GM19043 (cell line): ENCODE results near the gene ENTPD6.
"Not testable (repeated sequence)": the region's sequence is repeated elsewhere in the genome, so short reads cannot be mapped to it uniquely, and the experiment has no call there.

Source experiments
- ATAC-seq: cut with Tn5 transposase; IDR thresholded peaks from one replicate; pipeline ENCODE4 v1.9.1; 2021; ENCODE audit warnings: low read depth; ENCODE audit not compliant: unreplicated experiment

ENTPD6 gene

DNA sequence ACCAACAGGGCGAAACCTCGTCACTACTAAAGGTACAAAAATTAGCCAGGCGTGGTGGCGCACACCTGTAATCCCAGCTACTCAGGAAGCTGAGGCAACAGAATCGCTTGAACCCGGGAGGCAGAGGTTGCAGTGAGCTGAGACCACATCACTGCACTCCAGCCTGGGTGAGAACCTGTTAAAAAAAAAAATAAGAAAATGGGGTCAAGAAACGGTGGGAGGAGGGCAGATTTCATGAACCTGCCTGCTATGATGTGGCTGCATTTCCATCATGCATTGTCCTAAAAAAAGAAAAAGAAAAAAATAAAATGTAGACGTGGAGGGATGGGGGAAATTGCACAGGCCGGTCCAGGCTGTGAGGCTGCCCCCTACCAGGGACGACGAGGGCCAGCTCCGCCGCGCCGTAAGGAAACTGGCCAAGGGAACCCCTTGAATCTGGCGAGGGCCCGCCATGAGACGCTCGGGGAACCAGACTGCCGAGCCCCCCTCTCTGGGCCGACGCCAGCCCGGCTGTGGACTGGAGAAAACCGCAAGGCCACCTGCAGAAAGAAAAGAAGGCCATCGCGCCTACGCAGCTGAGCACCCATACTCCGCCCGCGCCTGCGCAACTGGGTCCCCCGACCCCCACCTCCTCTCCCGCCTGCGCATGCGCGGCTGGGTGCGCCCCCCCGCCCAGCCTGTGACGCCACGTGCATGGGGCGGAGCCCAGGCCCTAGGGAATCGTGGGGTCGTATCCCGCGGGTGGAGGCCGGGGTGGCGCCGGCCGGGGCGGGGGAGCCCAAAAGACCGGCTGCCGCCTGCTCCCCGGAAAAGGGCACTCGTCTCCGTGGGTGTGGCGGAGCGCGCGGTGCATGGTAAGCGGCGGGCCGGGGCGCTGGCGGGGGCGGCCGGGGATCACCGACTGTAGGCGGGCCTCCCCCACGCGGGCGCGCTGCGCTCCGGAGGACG lies at the start of gene ENTPD6:
TSS of gene ENTPD6 (plus strand) at position 699 of the 948 bp plus-strand sequence. CDS start 10,825 bp downstream, outside the sequence.
- peak; percentile 66 for ATAC-seq

DNA sequence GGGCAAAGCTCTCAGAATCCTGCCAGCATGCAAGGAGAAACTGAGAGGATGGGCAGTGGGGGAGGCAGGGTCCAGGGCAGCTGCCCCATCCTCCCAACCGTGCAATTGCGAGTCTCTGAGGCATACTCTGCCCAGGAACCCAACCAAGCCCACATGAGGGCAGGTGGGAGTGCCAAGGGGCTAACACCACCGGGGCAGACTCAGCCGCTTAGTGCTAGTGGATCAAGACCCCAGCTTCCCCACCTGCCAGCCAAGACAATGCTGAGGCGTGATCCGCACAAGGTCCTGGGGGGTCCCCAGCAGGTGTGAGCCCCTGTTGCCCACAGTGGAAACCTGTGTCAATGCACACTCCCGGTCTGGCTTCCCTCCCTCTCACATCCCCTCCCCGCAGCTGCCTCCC lies 48.5 kb upstream of the ENTPD6 start:
- ATAC-seq = no peak

DNA sequence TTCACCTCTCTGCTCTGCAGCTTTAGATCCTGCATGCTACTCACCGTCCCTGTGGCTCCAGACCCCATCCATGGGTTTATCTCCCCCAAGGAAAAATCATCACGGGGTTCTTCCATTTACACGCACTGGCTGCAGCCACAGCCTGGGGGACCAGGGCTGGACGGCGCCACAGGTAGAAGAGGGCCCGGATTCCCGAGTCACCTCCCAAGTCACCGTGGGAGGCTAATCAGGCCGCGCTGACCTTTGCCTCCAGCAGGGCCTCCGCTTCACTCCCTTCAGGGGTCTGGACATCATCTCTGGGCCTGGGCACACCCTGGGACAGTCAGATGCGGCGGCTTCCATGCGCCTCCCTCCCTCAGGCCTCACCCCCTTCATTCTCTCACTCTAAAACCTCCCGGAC lies 47.8 kb upstream of the ENTPD6 start:
- no peak for ATAC-seq

DNA sequence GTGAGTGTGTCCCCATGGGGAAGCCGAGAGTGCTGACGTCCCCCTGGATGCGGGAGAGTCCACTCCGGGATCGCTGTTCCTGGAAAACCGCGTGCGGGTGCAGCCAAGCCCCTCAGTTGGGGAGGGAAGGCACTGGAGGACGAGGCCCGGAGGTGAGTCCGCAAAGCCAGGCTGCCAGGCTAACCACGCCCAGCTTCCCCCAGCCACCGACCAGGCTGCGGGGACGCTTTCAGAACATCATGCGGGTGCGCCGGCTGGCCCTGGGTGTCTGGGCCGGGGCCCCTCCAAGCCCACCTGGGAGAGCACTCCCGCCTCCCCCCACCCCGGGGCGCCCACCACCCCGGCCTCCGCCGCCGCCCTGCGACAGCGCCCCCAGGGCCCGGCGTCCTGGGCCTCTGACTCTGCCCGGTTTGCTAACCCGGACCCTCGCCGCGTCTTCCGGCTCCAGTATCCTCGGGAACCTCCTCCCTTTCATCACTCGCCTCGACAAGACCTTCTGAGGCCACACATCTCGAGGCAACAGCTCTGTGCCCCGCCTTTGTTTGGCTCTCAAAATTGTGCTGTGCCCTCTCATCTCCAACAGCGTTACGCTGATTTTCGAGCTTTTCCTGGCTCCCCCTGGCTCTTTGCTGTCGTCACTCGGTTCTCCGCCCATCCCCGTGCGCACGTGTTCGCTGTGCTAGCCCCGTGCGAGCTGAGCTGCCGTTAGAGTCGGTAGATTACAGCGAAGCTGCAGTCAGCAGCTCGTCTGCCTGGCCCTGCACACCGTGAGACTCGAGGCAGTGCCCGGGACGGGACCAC lies 47.1 kb upstream of the ENTPD6 start:
- ATAC-seq = no peak

DNA sequence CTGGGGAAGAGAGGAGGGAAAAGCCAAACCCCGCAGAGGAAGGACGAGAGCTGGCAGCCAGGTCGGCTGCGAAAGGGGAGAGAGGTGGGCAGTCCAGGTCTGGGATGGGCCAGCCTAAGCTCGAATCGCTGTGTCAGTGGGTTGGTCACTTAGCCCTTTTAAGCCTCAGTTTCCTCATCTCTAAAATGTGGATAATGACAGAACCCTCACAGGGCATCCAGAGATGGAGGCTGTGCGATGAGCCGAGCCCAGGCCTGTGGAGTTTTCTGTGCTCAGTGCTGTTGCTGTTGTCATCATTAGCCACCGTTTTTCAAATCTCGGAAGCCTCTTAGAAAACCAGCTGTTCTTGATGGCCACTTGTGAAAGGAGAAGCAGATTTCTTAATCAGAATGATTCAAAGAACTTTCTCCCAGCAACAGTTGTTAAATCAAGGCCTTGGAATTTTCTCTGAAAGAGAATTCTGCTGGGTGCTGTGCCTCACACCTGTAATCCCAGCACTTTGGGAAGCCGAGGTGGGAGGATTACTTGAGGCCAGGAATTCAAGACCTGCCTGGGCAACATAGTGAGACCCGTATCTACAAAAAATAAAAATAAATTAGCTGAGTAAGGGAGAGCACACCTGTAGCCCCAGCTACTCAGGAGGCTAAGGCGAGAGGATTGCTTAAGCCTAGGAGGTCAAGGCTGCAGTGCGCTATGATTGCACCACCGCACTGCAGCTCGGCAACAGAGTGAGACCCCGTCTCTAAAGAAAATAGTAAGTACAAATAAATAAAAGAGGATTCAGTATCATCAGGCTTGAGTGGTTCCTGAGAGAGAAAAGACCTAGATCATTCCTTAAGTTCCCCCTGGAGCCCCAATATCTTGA lies 46.3 kb upstream of the ENTPD6 start:
- ATAC-seq = no peak

DNA sequence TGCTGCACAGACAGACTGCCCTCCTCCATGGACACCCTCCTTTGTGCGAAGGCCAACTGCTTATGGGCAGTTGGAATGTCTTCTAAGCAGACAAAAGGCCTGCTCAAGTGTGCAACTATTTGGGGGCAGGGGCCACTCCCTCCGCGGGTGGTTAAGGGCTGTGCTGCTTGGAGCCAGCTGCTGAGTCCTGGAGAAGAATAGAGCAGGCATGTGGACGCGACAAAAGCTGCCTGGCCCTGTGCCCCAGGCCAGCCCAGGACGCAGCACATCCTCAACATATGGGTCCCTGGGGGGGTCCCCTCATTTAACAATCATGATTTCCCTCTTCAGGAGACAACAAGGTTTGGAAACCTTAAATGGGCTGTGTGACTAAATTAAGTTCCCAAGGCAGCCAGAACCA lies 45.5 kb upstream of the ENTPD6 start:
- no peak for ATAC-seq

DNA sequence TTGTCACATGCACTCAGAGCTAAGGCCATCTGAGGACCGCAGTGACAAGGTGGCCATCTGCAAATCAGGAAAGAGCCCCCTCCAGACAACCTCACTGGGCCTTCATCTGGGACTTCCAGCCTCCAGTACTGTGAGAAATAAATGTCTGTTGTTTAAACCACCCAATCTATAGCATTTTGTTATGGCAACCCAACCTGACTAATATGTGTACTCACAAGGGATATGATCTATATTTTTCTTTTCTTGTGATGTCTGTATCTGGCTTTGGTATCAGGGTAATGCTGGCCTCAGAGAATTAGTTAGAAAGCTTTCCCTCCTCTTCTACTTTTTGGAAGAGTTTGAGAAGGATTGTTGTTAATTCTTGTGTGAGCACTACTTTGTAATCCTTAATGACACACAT lies 37.5 kb upstream of the ENTPD6 start:
- no peak for ATAC-seq

DNA sequence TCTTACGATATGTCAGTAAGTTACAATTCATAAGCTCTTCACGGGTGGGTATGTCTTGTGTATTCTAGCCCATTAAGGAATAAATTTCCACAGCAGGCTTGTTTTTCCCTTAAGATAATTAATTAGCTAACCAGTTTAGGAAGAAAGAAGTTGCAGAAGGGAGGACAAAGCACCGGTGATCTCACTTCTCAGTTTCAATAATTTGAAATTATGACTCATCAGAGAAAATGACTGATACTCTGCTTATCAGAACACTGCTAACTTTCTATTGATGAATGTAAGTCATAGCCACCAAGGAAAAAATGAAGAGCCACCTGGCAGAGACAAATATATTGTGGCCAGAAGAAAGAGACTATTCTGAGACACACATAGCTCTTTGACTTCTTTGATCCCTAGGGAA lies 35.0 kb upstream of the ENTPD6 start:
- ATAC-seq = peak; percentile 57

DNA sequence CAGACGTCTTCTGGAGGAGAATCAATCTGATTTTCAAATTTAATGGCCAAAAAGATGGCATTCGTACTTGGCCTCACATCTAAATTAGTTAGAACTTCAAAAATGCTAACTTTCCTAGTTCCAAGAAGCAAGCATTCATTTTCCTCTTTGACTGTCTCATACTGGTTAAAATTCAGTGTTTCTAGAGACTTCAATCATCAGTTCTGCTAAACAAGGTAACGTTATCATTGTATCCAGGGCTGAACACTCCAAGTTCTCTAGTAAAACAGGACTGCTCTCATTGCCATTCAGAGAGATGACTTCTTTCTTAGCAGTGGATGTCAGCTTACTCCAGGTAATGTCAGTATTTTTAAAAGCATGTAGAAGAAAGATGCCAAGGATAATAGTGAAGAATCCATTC lies 34.6 kb upstream of the ENTPD6 start:
- no peak for ATAC-seq

DNA sequence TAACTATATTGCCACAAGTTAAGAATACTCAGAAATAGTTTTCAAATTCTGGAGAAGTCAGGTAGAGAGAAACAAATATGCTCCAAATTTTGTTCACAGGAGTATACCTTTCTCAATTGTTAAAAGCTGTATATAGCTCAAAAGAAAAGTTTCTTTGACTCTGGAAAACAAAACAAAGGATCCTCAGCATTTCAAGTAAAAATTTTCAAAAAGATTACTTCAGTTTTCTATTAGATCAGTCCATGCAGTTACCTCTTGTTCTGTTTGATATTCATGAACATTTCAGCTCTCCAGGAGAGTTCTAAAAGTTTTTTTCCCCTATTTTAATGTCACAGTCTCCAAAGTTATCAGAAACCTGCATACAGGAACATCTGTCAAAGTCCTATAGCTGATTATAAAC lies 30.4 kb upstream of the ENTPD6 start:
- no peak for ATAC-seq

DNA sequence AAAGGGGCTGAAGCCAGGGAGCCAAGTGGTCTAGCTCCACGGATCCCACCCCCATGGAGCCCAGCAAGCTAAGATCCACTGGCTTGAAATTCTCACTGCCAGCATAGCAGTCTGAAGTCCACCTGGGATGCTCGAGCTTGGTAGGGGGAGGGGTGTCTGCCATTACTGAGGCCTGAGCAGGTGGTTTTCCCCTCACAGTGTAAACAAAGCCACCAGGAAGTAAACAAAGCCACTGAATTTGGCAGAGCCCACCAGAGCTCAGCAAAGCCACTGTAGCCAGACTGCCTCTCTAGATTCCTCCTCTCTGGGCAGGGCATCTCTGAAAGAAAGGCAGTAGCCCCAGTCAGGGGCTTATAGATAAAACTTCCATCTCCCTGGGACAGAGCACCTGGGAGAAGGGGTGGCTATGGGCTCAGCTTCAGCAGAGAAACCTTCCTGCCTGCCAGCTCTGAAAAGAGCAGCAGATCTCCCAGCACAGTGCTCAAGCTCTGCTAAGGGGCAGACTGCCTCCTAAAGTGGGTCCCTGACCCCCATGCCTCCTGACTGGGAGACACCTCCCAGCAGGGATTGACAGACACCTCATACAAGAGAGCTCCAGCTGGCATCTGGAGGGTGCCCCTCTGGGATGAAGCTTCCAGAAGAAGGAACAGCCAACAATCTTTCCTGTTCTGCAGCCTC lies 29.3 kb upstream of the ENTPD6 start:
- ATAC-seq = not testable (repeated sequence)

DNA sequence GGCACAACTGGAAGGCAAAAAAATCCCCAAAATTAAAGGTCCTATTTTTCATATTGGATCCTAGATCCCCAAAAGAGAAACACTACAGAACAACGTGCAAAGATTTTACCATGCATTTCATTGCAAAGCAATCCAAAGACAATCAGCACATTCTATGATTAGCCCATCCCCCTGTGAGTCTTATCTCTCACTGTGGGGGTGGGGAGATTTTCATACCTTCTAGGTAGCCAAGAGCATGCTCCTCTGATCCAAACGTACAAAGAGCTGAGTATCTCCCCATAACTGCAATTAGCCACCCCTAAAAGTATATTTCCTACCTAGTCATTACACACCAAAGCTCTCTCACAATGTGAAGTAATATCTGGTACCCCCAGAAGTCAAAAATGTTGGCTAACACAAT lies 22.2 kb upstream of the ENTPD6 start:
- no peak for ATAC-seq

DNA sequence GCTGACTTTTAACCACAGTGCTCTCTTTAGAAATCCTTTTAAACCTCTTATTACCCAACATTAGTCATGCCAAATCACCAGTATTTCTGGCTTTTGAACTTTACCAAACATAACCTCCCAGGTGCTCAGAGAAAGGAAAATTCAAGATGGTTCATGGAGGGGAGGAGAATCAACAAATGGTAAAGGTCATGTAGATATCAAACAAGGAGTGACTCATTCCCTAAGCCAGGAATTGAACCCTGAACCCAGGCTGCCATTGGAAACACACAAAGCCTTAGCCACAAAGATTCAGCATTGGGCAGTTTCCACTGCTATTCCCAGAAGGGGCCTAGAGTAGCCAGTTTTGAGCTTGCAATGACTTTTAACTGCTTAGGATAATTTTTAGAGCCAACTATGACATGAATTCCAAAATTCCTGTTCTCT lies 21.6 kb upstream of the ENTPD6 start:
- no peak for ATAC-seq

DNA sequence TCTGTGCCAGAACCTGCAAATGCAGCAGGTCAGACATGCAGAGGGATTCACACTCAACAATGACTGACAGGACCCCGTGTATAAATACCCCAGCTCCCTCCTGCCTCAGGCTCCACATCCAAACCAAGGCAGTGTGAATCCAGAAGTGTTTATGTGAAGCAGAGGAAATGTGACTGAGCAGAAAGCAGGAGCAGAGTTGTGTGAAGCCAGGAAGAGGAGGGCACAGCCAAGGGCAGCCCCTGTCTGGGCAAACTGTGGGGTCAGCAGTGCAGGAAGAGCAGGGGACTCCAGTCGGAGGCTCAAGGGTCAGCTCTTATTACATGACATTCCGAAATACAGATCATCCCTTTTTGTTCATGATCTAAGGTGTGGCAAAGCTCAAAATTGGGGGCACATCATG lies 19.3 kb upstream of the ENTPD6 start:
- no peak for ATAC-seq

DNA sequence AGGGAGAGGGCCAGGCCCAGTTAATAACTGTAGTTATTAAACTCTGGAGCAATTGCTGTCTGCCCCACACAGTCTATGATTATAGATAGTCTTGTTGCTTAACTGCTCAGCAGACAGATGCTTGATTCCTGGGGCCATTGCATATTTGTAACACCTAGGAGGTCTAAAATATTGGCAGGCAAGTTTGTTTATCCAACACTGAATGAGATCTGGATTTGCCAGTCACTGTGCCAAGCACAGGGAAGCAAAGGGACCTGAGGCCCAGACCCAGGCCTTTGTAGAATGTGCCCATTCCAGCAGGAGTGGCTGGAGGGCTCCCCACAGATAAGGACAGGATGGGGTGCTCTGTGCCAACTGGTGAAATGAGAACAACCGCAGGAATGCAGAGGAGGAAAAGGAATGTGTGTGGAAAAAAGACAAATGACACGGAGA lies 17.6 kb upstream of the ENTPD6 start:
- no peak for ATAC-seq

DNA sequence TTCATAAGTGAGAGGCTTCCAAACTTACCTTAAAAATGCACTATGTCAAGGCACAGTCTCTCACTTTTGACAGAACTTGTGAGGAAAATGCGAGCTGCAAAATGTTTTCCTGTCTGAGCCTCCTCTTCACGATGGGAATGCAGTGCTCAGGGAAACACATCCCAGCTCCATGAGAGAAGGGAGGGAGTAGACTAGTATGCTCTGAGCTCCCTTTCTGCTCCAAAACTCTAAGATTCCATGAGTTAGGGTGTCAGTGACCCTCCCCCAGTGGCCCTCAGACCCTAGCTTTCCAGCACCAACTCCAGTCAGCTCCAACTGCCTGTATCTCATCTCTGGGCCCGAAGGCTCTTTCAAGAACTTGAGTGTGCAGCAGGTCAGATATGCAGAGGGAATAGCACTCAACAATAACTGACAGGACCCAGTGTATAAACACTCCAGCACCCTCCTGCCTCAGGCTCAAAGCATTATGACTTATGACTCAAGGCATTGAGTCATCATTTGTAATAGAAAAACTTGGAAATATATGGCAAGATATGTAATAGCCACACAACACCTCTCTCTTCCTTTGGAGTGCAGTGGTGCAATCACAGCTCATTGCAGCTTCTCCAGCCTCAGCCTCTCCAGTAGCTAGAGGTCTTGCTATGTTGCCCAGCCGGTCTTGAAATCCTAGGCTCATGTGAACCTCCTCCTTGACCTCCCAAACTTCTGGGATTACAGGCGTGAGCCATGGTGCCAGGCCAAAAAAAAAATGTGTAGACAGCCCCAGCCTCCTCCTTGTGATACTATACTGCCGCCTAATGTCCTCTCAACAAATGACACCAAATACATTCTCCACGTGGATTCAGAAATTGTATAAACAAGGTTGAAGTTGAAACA lies 16.7 kb upstream of the ENTPD6 start:
- ATAC-seq = no peak

DNA sequence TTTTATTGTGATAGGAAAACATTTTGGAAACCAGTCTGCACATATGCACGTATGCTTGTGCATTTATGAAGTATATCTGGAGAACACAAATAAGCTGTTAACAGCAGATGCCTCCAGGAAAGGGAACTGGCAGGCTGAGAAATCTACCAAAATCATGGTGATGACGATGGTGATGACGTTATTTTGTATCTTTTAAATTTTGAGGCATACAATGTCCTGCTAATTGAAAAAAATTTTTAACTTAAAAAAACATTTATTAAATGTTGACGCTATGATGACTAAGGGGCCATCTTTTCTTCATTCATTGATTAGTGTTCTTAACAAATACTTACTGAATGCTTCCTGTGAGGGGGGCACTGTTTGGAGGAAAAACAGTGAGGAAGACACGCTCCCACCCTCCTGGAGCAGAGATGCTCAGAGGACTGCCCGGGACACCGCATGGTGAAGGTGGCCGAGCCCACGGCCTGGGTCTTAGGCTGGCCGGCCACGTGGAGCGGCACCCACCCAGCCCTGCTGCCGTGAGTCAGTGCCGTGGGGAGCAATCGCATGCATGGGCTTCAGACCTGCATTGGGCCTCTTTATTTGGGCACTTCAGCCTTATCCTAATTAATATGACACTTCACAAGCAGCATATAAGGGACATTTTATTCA lies 15.9 kb upstream of the ENTPD6 start:
- ATAC-seq = no peak

DNA sequence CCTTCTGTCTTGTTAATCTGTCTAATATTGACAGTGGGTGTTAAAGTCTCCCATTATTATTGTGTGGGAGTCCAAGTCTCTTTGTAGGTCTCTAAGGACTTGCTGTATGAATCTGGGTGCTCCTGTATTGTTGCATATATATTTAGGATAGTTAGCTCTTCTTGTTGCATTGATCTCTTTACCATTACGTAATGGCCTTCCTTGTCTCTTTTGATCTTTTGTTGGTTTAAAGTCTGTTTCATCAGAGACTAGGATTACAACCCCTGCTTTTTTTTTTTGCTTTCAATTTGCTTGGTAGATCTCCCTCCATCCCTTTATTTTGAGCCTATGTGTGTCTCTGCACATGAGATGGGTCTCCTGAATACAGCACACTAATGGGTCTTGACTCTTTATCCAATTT lies 11.1 kb upstream of the ENTPD6 start:
- ATAC-seq = not testable (repeated sequence)

DNA sequence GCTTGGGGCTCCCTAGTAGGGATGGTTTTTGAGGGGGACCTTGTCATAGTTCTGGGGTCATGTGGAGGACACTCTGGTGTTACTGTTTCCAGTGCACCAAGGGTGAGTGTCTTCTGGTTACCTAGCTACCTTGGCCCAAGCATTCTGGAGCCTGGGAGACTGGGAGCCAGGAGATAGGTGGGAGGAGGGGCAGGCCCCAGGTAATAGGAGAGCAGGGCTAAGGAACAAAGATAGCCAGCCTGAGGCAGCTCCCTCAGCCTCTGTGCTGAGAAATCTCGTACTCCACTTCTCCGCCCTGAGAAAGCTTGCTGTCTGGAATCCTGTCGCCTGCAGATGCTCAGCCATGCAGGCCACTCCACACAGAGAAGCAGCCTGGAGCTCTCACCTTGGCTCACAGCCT lies 8.3 kb upstream of the ENTPD6 start:
- no peak for ATAC-seq
